ENCODE measurements around the gene REM1. TPM values are rescaled to one million over a fixed set of nuclear protein-coding genes. Genes with fewer than 3 reads are reported as not detected.
"Not testable (repeated sequence)": the region's sequence is repeated elsewhere in the genome, so short reads cannot be mapped to it uniquely, and the experiment has no call there.

The REM1 gene
- total RNA-seq = not detected

GRCh38 chr20:31474758-31475427 lies at the start of gene REM1, which contains the start of gene DEFB124:
Gene REM1 (plus strand): TSS chr20:31475288. CDS start chr20:31476446, 1,158 bp downstream.
Gene DEFB124 (minus strand): TSS chr20:31475127. CDS start chr20:31473013, 2,114 bp downstream.
- H3K27ac Mint-ChIP-seq = no peak within 1 kb of the TSS
- DNase-seq (ENCODE audit: low spot score in 2 of 2) (no peak), ATAC-seq (no peak)
- peaks cover 4 to 5% of the 10 kb centered on the region in 2 donors for H3K9me3 Mint-ChIP-seq
- H3K36me3 Mint-ChIP-seq = peaks cover 6 to 7% of the 10 kb centered on the region in 2 donors

- Mint-ChIP-seq H3K36me3 (no peaks in the 10 kb centered on the region), H3K27ac (no peak overlapping the region)
- ATAC-seq = no peak
These were observed 49.3 kb upstream of the REM1 start for GRCh38 chr20:31425797-31426196.

GRCh38 chr20:31426891-31427551 lies 48.1 kb upstream of the REM1 start:
- not testable (repeated sequence) for ATAC-seq; H3K27ac Mint-ChIP-seq; DNase-seq (ENCODE audit: low spot score in 2 of 2); H3K36me3 Mint-ChIP-seq; H3K9me3 Mint-ChIP-seq

More at GRCh38 chr20:31425797-31426196, 49.3 kb upstream of the REM1 start:
- H3K9me3 Mint-ChIP-seq = no peaks in the 10 kb centered on the region
- DNase-seq (ENCODE audit: low spot score in 2 of 2) = no peak

- not testable (repeated sequence) for H3K27ac Mint-ChIP-seq; DNase-seq (ENCODE audit: low spot score in 2 of 2); H3K9me3 Mint-ChIP-seq; ATAC-seq; H3K36me3 Mint-ChIP-seq
These were observed 47.5 kb upstream of the REM1 start for GRCh38 chr20:31427576-31427975.

- Mint-ChIP-seq H3K36me3 (no peaks in the 10 kb centered on the region), H3K9me3 (no peaks in the 10 kb centered on the region), H3K27ac (no peak overlapping the region)
- no peak for DNase-seq (ENCODE audit: low spot score in 2 of 2)
- no peak for ATAC-seq
These were observed 44.4 kb upstream of the REM1 start for GRCh38 chr20:31430568-31431115.

GRCh38 chr20:31440012-31440659 lies 35.0 kb upstream of the REM1 start, which contains the start of gene DEFB123:
Gene DEFB123 (plus strand): TSS chr20:31440632. CDS start chr20:31440699, 67 bp downstream.
- DNase-seq (ENCODE audit: low spot score in 2 of 2) = peak in 1 of 2 donors; percentile 12
- H3K36me3 Mint-ChIP-seq = no peaks in the 10 kb centered on the region
- no peaks in the 10 kb centered on the region for H3K9me3 Mint-ChIP-seq
- no peak within 1 kb of the TSS for H3K27ac Mint-ChIP-seq
- ATAC-seq = no peak

- ATAC-seq (no peak), DNase-seq (ENCODE audit: low spot score in 2 of 2) (no peak)
- H3K27ac Mint-ChIP-seq = no peak overlapping the region
- H3K36me3 Mint-ChIP-seq = no peaks in the 10 kb centered on the region
- no peaks in the 10 kb centered on the region for H3K9me3 Mint-ChIP-seq
These were observed 28.8 kb upstream of the REM1 start for GRCh38 chr20:31446084-31446819.

GRCh38 chr20:31449511-31450414 lies 25.3 kb upstream of the REM1 start:
- ATAC-seq = no peak
- H3K9me3 Mint-ChIP-seq = no peaks in the 10 kb centered on the region

GRCh38 chr20:31452575-31452974 lies 22.5 kb upstream of the REM1 start:
- no peaks in the 10 kb centered on the region for H3K9me3 Mint-ChIP-seq
- no peak for ATAC-seq
- H3K36me3 Mint-ChIP-seq = no peaks in the 10 kb centered on the region
- H3K27ac Mint-ChIP-seq = no peak overlapping the region
- no peak for DNase-seq (ENCODE audit: low spot score in 2 of 2)

More at GRCh38 chr20:31449511-31450414, 25.3 kb upstream of the REM1 start:
- H3K27ac Mint-ChIP-seq = no peak overlapping the region
- DNase-seq (ENCODE audit: low spot score in 2 of 2) = no peak
- H3K36me3 Mint-ChIP-seq = no peaks in the 10 kb centered on the region

GRCh38 chr20:31454361-31454760 lies 20.7 kb upstream of the REM1 start:
- no peaks in the 10 kb centered on the region for H3K9me3 Mint-ChIP-seq
- no peak for DNase-seq (ENCODE audit: low spot score in 2 of 2)
- no peaks in the 10 kb centered on the region for H3K36me3 Mint-ChIP-seq
- H3K27ac Mint-ChIP-seq = no peak overlapping the region
- no peak for ATAC-seq

GRCh38 chr20:31470946-31471345 lies 4.1 kb upstream of the REM1 start:
- H3K27ac Mint-ChIP-seq; H3K36me3 Mint-ChIP-seq; H3K9me3 Mint-ChIP-seq; DNase-seq (ENCODE audit: low spot score in 2 of 2); ATAC-seq: not testable (repeated sequence)

- ATAC-seq (no peak), DNase-seq (ENCODE audit: low spot score in 2 of 2) (no peak)
- Mint-ChIP-seq H3K27ac (no peak overlapping the region), H3K9me3 (peaks cover 4 to 5% of the 10 kb centered on the region in 2 donors), H3K36me3 (peaks cover 6 to 7% of the 10 kb centered on the region in 2 donors)
These were observed 2.4 kb upstream of the REM1 start for GRCh38 chr20:31472395-31473330.

GRCh38 chr20:31473331-31474096 lies 1.6 kb upstream of the REM1 start:
- DNase-seq (ENCODE audit: low spot score in 2 of 2) (no peak), ATAC-seq (no peak)
- no peak overlapping the region for H3K27ac Mint-ChIP-seq

GRCh38 chr20:31474097-31474436 lies 1.0 kb upstream of the REM1 start:
- Mint-ChIP-seq H3K27ac (no peak overlapping the region), H3K36me3 (peaks cover 6 to 7% of the 10 kb centered on the region in 2 donors), H3K9me3 (peaks cover 4 to 5% of the 10 kb centered on the region in 2 donors)
- DNase-seq (ENCODE audit: low spot score in 2 of 2) (no peak), ATAC-seq (peak in 1 of 2 donors; percentile 24)

More at GRCh38 chr20:31473331-31474096, 1.6 kb upstream of the REM1 start:
- peaks cover 4 to 5% of the 10 kb centered on the region in 2 donors for H3K9me3 Mint-ChIP-seq
- H3K36me3 Mint-ChIP-seq = peaks cover 6 to 7% of the 10 kb centered on the region in 2 donors
